T-cell (primary cell): ENCODE results near the gene KIR3DL1. TPM values are rescaled to one million over a fixed set of nuclear protein-coding genes. Genes with fewer than 3 reads are reported as not detected.
"Not testable (repeated sequence)": the region's sequence is repeated elsewhere in the genome, so short reads cannot be mapped to it uniquely, and the experiment has no call there.

Experiments used
- ATAC-seq, 4 experiments: fragments of 200-7000 bp in 3 of 4; fragments of 150-1000 bp in 1 of 4; cut with Tn5 transposase; replicated peaks in 1 of 4; 1 replicate in 3 of 4; 2 replicates in 1 of 4; pipeline ENCODE4 v1.10.0; 2021; ENCODE audit warnings: moderate library complexity in 3 of 4, mild to moderate bottlenecking in 2 of 4, moderate number of reproducible peaks in 1 of 4
- CTCF ChIA-PET, 2 donors: fragments of 300-600 bp; sonication (Branson Sonifier 250); formaldehyde crosslinking; loops; one replicate each; lab custom pipeline; 2022; ENCODE audit warnings: antibody characterized with exemption in 2 of 2; lab: Charles Lee
- POLR2A ChIA-PET, 2 donors: fragments of 300-600 bp; sonication (Branson Sonifier 250); formaldehyde crosslinking; loops; one replicate each; lab custom pipeline; 2022; ENCODE audit warnings: antibody characterized with exemption in 2 of 2; lab: Charles Lee
- DNase-seq, 35 experiments: peaks; one replicate each; pipeline versions ENCODE4 v3.0.0 to v3.0.0-alpha.2; 2013 to 2023
- H3K27ac ChIP-seq: one replicate; pipeline ENCODE4 v1.5.1; 2013; ENCODE audit warnings: low read length
- H3K27me3 ChIP-seq, 2 experiments: replicated peaks in 1 of 2; 1 replicate in 1 of 2; 2 replicates in 1 of 2; pipeline versions ENCODE4 v1.6.1 to v1.7.0; 2013; ENCODE audit warnings: low read length in 1 of 2, mixed read lengths in 1 of 2; ENCODE audit not compliant: control insufficient read depth in 2 of 2, insufficient read depth in 2 of 2; ENCODE audit errors: extremely low read depth in 1 of 2
- H3K36me3 ChIP-seq, 2 donors: 1 replicate in 1 of 2; 2 replicates in 1 of 2; pipeline versions ENCODE4 v1.6.1 to v1.7.0; 2013; ENCODE audit warnings: low read length in 1 of 2; ENCODE audit not compliant: control insufficient read depth in 2 of 2, insufficient read depth in 1 of 2; ENCODE audit errors: extremely low read depth in 1 of 2
- H3K4me1 ChIP-seq, 2 experiments: 1 replicate in 1 of 2; 2 replicates in 1 of 2; pipeline versions ENCODE4 v1.6.1 to v1.7.0; 2013; ENCODE audit warnings: low read length in 2 of 2, mixed read lengths in 1 of 2; ENCODE audit not compliant: insufficient read depth in 2 of 2, control insufficient read depth in 1 of 2; ENCODE audit errors: extremely low read depth in 1 of 2
- H3K4me3 ChIP-seq, 2 donors: 1 replicate in 1 of 2; 2 replicates in 1 of 2; pipeline versions ENCODE4 v1.5.1 to v1.7.0; 2013; ENCODE audit warnings: mild to moderate bottlenecking in 2 of 2, low read length in 1 of 2, moderate library complexity in 1 of 2; ENCODE audit not compliant: control insufficient read depth in 1 of 2; ENCODE audit errors: extremely low read depth in 1 of 2
- H3K9me3 ChIP-seq: 2 replicates; pipeline ENCODE4 v1.7.0; 2013
- H3K27ac Mint-ChIP-seq, 2 donors: one replicate each; pipeline ENCODE4 v1.8.0; 2020 to 2021; ENCODE audit warnings: mild to moderate bottlenecking in 2 of 2, mixed read lengths in 2 of 2
- H3K27me3 Mint-ChIP-seq, 2 donors: one replicate each; pipeline ENCODE4 v1.8.0; 2021 to 2022; ENCODE audit warnings: mixed read lengths in 2 of 2
- H3K36me3 Mint-ChIP-seq: one replicate; pipeline ENCODE4 v1.8.0; 2021; ENCODE audit warnings: mixed read lengths
- H3K4me1 Mint-ChIP-seq, 3 donors: one replicate each; pipeline ENCODE4 v1.8.0; 2020 to 2022; ENCODE audit warnings: mixed read lengths in 3 of 3, mild to moderate bottlenecking in 1 of 3
- H3K4me3 Mint-ChIP-seq, 3 donors: one replicate each; pipeline ENCODE4 v1.8.0; 2020 to 2022; ENCODE audit warnings: mild to moderate bottlenecking in 3 of 3, mixed read lengths in 3 of 3, moderate library complexity in 3 of 3
- H3K9me3 Mint-ChIP-seq, 3 donors: one replicate each; pipeline ENCODE4 v1.8.0; 2020 to 2022; ENCODE audit warnings: mixed read lengths in 3 of 3
- WGBS: methylation state at CpG from one replicate; pipeline ENCODE4 v1.1.5; 2013; ENCODE audit warnings: missing lambda C conversion rate; ENCODE audit not compliant: insufficient coverage; 5-methylcytosine and 5-hydroxymethylcytosine counted together
- total RNA-seq, 35 experiments: library from RNA in 6 of 35; stranded (reverse) in 6 of 35; fragments of 120-200 nt in 1 of 35; gene quantifications; one replicate each; pipeline versions ENCODE4 v1.2.1 to v1.2.4 and lab custom pipeline; 2013 to 2026

KIR3DL1 gene
- total RNA-seq, 5 donors from 2014 or later (not counting 1 experiment from before 2014, with no cell fraction given), result 0.44 to 0.68 (median 0.54) TPM; not detected in 1

DNA sequence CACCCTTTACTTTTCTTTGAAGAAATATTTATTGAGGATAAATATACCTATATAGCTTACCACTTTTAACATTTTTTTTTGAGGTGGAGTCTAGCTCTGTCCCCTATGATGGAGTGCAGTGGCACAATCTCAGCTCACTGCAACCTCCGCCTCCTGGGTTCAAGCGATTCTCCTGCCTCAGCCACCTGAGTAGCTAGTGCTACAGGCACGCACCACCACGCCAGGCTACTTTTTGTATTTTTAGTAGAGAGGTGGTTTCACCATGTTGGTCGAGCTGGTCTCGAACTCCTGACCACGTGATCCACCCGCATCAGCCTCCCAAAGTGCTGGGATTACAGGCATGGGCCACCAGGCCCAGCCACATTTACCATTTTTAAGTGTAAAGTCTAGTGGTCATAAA lies 40.4 kb upstream of the KIR3DL1 start:
- H3K9me3 ChIP-seq, H3K27me3 ChIP-seq, DNase-seq, H3K36me3 ChIP-seq, H3K4me1 Mint-ChIP-seq, H3K4me1 ChIP-seq, H3K4me3 Mint-ChIP-seq, H3K4me3 ChIP-seq, ATAC-seq, H3K36me3 Mint-ChIP-seq, H3K27ac ChIP-seq, CTCF ChIA-PET, H3K27ac Mint-ChIP-seq, POLR2A ChIA-PET, H3K9me3 Mint-ChIP-seq: not testable (repeated sequence)
- no CpG with 5 or more reads among the region's 8 CpGs for WGBS
- peaks cover 9 to 11% of the 10 kb centered on the region in 2 donors for H3K27me3 Mint-ChIP-seq

GRCh38 chr19:54777851-54778250 lies 38.4 kb upstream of the KIR3DL1 start:
- H3K27ac Mint-ChIP-seq, POLR2A ChIA-PET, H3K36me3 Mint-ChIP-seq, H3K4me1 Mint-ChIP-seq, H3K27ac ChIP-seq, H3K4me3 Mint-ChIP-seq, H3K36me3 ChIP-seq, DNase-seq, H3K9me3 ChIP-seq, ATAC-seq, H3K4me1 ChIP-seq, H3K4me3 ChIP-seq, H3K27me3 ChIP-seq, CTCF ChIA-PET: not testable (repeated sequence)
- H3K27me3 Mint-ChIP-seq, result peaks cover 5 to 12% of the 10 kb centered on the region in 2 donors
- WGBS, result no CpG with 5 or more reads among the region's 4 CpGs
- H3K9me3 Mint-ChIP-seq, result peaks cover 8 to 13% (median 10%) of the 10 kb centered on the region in 3 donors

GRCh38 chr19:54778896-54779295 lies 37.4 kb upstream of the KIR3DL1 start:
- DNase-seq, CTCF ChIA-PET, POLR2A ChIA-PET, H3K4me1 ChIP-seq, H3K9me3 ChIP-seq, H3K36me3 Mint-ChIP-seq, H3K4me3 ChIP-seq, ATAC-seq, H3K4me3 Mint-ChIP-seq, H3K4me1 Mint-ChIP-seq, H3K27ac ChIP-seq, H3K27ac Mint-ChIP-seq, H3K36me3 ChIP-seq, H3K27me3 ChIP-seq: not testable (repeated sequence)
- WGBS, result 86% methylated on average over 5 of the region's 7 CpGs
- Mint-ChIP-seq H3K9me3 (peaks cover 8 to 13% (median 13%) of the 10 kb centered on the region in 3 donors), H3K27me3 (peaks cover 10 to 16% of the 10 kb centered on the region in 2 donors)

- CTCF ChIA-PET, POLR2A ChIA-PET, H3K36me3 ChIP-seq: not testable (repeated sequence)
Observed at GRCh38 chr19:54782916-54783315, 33.4 kb upstream of the KIR3DL1 start.

DNA sequence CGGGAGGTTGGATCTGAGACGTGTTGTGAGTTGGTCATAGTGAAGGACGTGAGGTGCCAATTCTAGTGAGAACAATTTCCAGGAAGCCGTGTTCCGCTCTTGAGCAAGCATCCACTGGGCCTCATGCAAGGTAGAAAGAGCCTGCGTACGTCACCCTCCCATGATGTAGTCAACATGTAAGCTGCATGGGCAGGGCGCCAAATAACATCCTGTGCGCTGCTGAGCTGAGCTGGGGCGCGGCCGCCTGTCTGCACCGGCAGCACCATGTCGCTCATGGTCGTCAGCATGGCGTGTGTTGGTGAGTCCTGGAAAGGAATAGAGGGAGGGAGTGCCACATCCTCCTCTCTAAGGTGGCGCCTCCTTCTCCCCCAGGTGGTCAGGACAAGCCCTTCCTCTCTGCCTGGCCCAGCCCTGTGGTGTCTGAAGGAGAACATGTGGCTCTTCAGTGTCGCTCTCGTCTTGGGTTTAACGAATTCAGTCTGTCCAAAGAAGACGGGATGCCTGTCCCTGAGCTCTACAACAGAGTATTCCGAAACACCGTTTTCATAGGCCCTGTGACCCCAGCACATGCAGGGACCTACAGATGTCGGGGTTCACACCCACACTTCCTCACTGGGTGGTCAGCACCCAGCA lies 30.1 kb upstream of the KIR3DL1 start:
- H3K36me3 ChIP-seq, CTCF ChIA-PET: not testable (repeated sequence)
- peaks cover 25 to 34% of the 10 kb centered on the region in 2 donors for H3K27me3 Mint-ChIP-seq

More at GRCh38 chr19:54782916-54783315, 33.4 kb upstream of the KIR3DL1 start:
- DNase-seq, H3K4me3 Mint-ChIP-seq, H3K36me3 Mint-ChIP-seq, H3K4me1 Mint-ChIP-seq, H3K27ac Mint-ChIP-seq, H3K4me1 ChIP-seq, ATAC-seq, H3K4me3 ChIP-seq, H3K27ac ChIP-seq, H3K9me3 ChIP-seq: not testable (repeated sequence)
- peaks cover 0 to 17% of the 10 kb centered on the region in 2 experiments for H3K27me3 ChIP-seq
- H3K27me3 Mint-ChIP-seq, result peaks cover 32 to 33% of the 10 kb centered on the region in 2 donors
- no CpG with 5 or more reads among the region's 4 CpGs for WGBS
- H3K9me3 Mint-ChIP-seq, result peaks cover 8 to 13% (median 13%) of the 10 kb centered on the region in 3 donors

DNA sequence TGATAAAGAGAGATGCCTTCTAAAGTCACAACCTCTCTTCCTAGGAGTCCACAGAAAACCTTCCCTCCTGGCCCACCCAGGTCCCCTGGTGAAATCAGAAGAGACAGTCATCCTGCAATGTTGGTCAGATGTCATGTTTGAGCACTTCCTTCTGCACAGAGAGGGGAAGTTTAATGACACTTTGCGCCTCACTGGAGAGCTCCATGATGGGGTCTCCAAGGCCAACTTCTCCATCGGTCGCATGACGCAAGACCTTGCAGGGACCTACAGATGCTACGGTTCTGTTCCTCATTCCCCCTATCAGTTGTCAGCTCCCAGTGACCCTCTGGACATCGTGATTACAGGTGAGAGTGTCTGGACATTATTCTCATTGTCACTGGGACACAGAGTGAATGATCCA lies 28.1 kb upstream of the KIR3DL1 start:
- H3K4me3 Mint-ChIP-seq, ATAC-seq, DNase-seq, H3K9me3 Mint-ChIP-seq, H3K27ac ChIP-seq, H3K4me3 ChIP-seq, POLR2A ChIA-PET, H3K9me3 ChIP-seq, H3K36me3 ChIP-seq, H3K27ac Mint-ChIP-seq, CTCF ChIA-PET, H3K36me3 Mint-ChIP-seq, H3K4me1 ChIP-seq: not testable (repeated sequence)
- peaks cover 0 to 15% of the 10 kb centered on the region in 2 experiments for H3K27me3 ChIP-seq
- peaks cover 9 to 16% (median 14%) of the 10 kb centered on the region in 3 donors for H3K4me1 Mint-ChIP-seq
- 100% methylated on average over 1 of the region's 6 CpGs for WGBS
- H3K27me3 Mint-ChIP-seq, result peaks cover 23 to 34% of the 10 kb centered on the region in 2 donors

More for the DNA sequence above, 30.1 kb upstream of the KIR3DL1 start:
- H3K4me3 Mint-ChIP-seq, H3K4me1 ChIP-seq, H3K36me3 Mint-ChIP-seq, H3K27ac ChIP-seq, ATAC-seq, DNase-seq, H3K27ac Mint-ChIP-seq, H3K4me1 Mint-ChIP-seq, H3K4me3 ChIP-seq, POLR2A ChIA-PET, H3K9me3 ChIP-seq: not testable (repeated sequence)
- WGBS, result 90% methylated on average over 13 of the region's 24 CpGs
- peaks cover 8 to 12% (median 11%) of the 10 kb centered on the region in 3 donors for H3K9me3 Mint-ChIP-seq
- peaks cover 0 to 20% of the 10 kb centered on the region in 2 experiments for H3K27me3 ChIP-seq
